ENCODE measurements around the gene LAMTOR1.
A peak's percentile ranks its signal among the peaks of the same experiment; 100 is the strongest.

- TF ChIP-seq CTCF (conservative IDR thresholded peaks at IDR 0.05; ENCODE audit: low read depth, low read length) (peak; percentile 48), EZH2 (IDR thresholded peaks at IDR 0.05; ENCODE audit: borderline replicate concordance, low read depth, low read length, poor library complexity, severe bottlenecking) (no peak)
These were observed at the start of gene LAMTOR1 for GRCh38 chr11:72102946-72103753.
